GM12873 (cell line): ENCODE measurements around the gene A1BG.

Experiments
- CTCF ChIP-seq: IDR thresholded peaks from 2 replicates; pipeline ENCODE4 v1.5.1; 2012; ENCODE audit warnings: low read depth, mild to moderate bottlenecking, moderate library complexity, low read length, control low read depth; ENCODE audit not compliant: insufficient read depth; ENCODE audit errors: missing control alignments

The A1BG gene

GRCh38 chr19:58334691-58335249, 18.5 kb downstream of the A1BG start:
- TF ChIP-seq CTCF = no peak

GRCh38 chr19:58332697-58333096, 20.6 kb downstream of the A1BG start:
- TF ChIP-seq CTCF = no peak

GRCh38 chr19:58330458-58330857, 22.8 kb downstream of the A1BG start:
- TF ChIP-seq CTCF = no peak

GRCh38 chr19:58328999-58329398, 24.3 kb downstream of the A1BG start:
- TF ChIP-seq CTCF = peak; percentile 66

DNA sequence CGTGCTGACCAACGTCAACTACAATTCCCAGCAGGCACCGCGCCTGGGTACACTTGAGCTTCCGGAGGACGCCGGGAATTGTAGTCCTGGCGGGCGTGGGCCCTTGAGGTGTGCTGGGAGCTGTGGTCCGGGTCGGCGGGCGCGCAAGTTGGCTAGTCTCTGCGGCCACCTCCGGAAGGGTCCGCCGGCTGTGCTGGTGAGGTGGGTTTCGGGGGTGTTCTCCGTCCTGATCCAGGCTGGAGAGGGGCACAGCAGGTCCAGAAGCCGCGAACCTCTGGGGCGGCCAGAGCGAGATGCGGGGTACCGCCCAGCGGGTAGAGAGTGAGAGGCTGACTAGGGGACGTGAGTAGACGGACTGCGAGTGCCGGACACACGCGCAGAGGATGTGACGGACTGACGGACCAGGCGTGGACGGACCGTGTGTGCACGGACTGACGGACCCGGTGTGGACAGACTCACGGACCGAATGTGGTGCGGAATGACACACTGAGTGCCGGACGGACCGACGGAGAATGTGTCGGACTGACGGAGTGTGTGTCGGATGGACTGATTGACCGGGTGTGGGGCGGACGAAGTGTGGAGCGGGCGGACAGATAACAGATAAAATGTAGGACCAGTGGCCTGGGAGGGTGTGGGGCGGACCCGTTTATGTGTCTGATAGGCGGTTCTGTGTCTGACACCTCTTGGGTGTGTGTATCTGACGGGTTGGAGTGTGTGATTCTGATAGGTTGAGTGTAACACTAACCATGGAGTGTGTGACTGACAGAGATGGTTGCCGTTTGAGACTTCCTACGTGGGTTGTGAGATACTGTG, 26.2 kb downstream of the A1BG start, which contains the start of gene ZSCAN22:
TSS of gene ZSCAN22 (plus strand) at position 81 of the 813 bp plus-strand sequence. CDS start 7,809 bp downstream, outside the sequence.
- TF ChIP-seq CTCF = no peak

GRCh38 chr19:58326501-58326913, 26.8 kb downstream of the A1BG start:
- no peak for TF ChIP-seq CTCF

DNA sequence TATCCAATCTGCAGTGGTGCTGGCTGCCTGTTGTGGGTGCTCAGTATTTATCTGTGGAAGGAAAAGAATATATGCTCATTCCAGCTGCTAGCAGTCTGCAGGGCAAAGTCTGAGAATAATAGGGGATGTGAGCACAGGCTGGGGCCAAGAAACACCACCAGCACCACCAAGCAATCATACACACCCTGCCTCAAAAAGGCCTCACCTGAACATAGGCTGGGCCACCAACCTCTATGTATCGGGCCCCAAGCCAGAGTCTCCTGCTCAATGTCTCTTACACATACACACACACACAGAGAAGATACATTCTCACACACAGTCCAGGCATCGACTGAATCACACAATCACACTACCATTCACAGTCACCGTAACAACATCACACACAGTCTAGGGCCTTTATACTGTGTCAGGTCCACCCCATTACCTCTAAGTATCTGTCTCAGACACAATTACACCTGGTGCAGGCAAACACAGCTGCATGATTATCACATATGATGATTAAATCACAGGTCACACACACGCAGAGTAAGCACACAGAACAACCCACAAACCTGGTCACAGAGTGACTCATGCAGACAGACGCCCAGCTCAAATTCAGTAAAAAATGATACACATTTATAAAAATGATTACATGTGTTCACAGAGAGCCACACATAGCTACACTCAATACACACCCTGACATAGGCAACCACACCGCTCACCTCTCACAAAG, 27.8 kb downstream of the A1BG start:
- TF ChIP-seq CTCF = no peak
